Loucy (cell line): ENCODE measurements around the gene UBASH3A.

Source experiments
- H2AFZ ChIP-seq: fragments of 200-600 bp; sonication (generic); 2 replicates; pipeline ENCODE4 v1.6.0; 2016; ENCODE audit warnings: antibody characterized with exemption, mild to moderate bottlenecking, low read length, moderate library complexity
- H3F3A ChIP-seq: fragments of 200-600 bp; 2 replicates; pipeline ENCODE4 v1.6.0; 2016; ENCODE audit warnings: antibody characterized with exemption, low read depth, mild to moderate bottlenecking
- H3K27me3 ChIP-seq: fragments of 200-600 bp; sonication (generic); 2 replicates; pipeline ENCODE4 v1.6.1; 2014; ENCODE audit warnings: low read length, mild to moderate bottlenecking; ENCODE audit not compliant: insufficient read depth, poor library complexity, severe bottlenecking
- H3K36me3 ChIP-seq: fragments of 200-600 bp; sonication (generic); 2 replicates; pipeline ENCODE4 v1.6.1; 2016; ENCODE audit warnings: low read length; ENCODE audit not compliant: insufficient read depth
- H3K4me1 ChIP-seq: fragments of 200-600 bp; sonication (generic); 2 replicates; pipeline ENCODE4 v1.5.1; 2014; ENCODE audit warnings: low read length, mild to moderate bottlenecking; ENCODE audit not compliant: insufficient read depth, poor library complexity, severe bottlenecking
- H3K4me2 ChIP-seq: fragments of 200-600 bp; sonication (generic); 2 replicates; pipeline ENCODE4 v1.6.0; 2014; ENCODE audit warnings: antibody characterized with exemption, low read length, low read depth, mild to moderate bottlenecking; ENCODE audit not compliant: poor library complexity, severe bottlenecking
- H3K4me3 ChIP-seq: fragments of 200-600 bp; sonication (generic); 2 replicates; pipeline ENCODE4 v1.5.1; 2014; ENCODE audit warnings: low read length, mild to moderate bottlenecking, mixed read lengths; ENCODE audit not compliant: poor library complexity, severe bottlenecking
- H3K79me2 ChIP-seq: fragments of 200-600 bp; sonication (generic); 2 replicates; pipeline ENCODE4 v1.6.1; 2014; ENCODE audit warnings: low read length; ENCODE audit not compliant: insufficient read depth
- H3K9ac ChIP-seq: fragments of 200-600 bp; sonication (generic); 2 replicates; pipeline ENCODE4 v1.6.0; 2014; ENCODE audit warnings: mild to moderate bottlenecking, low read depth, low read length, moderate library complexity; ENCODE audit not compliant: poor library complexity, severe bottlenecking
- H3K9me2 ChIP-seq: fragments of 200-600 bp; sonication (generic); replicated peaks from 2 replicates; pipeline ENCODE4 v1.6.1; 2016; ENCODE audit warnings: low read depth, low read length, mixed read lengths
- H3K9me3 ChIP-seq: fragments of 200-600 bp; sonication (generic); 2 replicates; pipeline ENCODE4 v1.6.1; 2014; ENCODE audit warnings: mild to moderate bottlenecking, antibody characterized with exemption, low read length, low read depth; ENCODE audit not compliant: insufficient read depth
- H4K20me1 ChIP-seq: fragments of 200-600 bp; sonication (generic); 2 replicates; pipeline ENCODE4 v1.6.0; 2014; ENCODE audit warnings: antibody characterized with exemption, low read length, mild to moderate bottlenecking; ENCODE audit not compliant: insufficient read depth, poor library complexity, severe bottlenecking
- EZH2phosphoT487 ChIP-seq: fragments of 200-600 bp; IDR thresholded peaks from 2 replicates; pipeline ENCODE4 v1.6.1; 2018; ENCODE audit warnings: antibody characterized with exemption, mild to moderate bottlenecking, moderate library complexity, borderline replicate concordance
- TF ChIP-seq, protein P1 (sequence below): fragments of 200-600 bp; sonication (generic); conservative IDR thresholded peaks from 2 replicates; pipeline ENCODE4 v1.5.1; 2014; ENCODE audit warnings: mild to moderate bottlenecking, antibody characterized with exemption, low read length

The UBASH3A gene

DNA sequence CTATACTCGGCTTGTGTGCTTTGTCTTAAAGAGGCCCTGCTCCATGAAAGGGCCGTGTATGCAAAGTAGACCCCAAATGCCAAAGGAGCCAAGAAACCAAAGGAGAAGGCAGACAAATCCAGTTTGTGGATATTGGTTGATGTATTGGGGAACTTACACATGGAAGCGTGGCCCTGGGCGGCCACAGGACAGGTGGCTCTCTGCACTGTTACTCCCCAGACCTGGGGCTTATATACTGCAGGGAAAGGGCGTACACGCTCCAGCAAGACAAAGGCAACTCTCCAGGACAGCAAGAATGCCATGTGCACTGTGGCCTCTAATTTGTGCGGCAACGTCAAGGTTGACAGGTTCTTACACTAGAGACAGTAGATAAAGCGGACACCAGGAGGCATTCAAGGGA, 67.5 kb downstream of the UBASH3A start:
- Histone ChIP-seq H3K9me3 (no peaks in the 10 kb centered on the region), H3K9me2 (no peaks in the 10 kb centered on the region), H3K4me2 (no peak overlapping the region), H3K27me3 (no peaks in the 10 kb centered on the region), H3K9ac (no peak overlapping the region), H3K79me2 (no peaks in the 10 kb centered on the region), H3F3A (no peaks in the 10 kb centered on the region), H3K4me1 (peaks cover 71% of the 10 kb centered on the region), H4K20me1 (no peaks in the 10 kb centered on the region), H3K36me3 (no peaks in the 10 kb centered on the region), H3K4me3 (no peak overlapping the region), H2AFZ (no peak overlapping the region)
- TF ChIP-seq EZH2phosphoT487 = no peak
- TF ChIP-seq, protein P1, sequence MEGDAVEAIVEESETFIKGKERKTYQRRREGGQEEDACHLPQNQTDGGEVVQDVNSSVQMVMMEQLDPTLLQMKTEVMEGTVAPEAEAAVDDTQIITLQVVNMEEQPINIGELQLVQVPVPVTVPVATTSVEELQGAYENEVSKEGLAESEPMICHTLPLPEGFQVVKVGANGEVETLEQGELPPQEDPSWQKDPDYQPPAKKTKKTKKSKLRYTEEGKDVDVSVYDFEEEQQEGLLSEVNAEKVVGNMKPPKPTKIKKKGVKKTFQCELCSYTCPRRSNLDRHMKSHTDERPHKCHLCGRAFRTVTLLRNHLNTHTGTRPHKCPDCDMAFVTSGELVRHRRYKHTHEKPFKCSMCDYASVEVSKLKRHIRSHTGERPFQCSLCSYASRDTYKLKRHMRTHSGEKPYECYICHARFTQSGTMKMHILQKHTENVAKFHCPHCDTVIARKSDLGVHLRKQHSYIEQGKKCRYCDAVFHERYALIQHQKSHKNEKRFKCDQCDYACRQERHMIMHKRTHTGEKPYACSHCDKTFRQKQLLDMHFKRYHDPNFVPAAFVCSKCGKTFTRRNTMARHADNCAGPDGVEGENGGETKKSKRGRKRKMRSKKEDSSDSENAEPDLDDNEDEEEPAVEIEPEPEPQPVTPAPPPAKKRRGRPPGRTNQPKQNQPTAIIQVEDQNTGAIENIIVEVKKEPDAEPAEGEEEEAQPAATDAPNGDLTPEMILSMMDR = no peak

DNA sequence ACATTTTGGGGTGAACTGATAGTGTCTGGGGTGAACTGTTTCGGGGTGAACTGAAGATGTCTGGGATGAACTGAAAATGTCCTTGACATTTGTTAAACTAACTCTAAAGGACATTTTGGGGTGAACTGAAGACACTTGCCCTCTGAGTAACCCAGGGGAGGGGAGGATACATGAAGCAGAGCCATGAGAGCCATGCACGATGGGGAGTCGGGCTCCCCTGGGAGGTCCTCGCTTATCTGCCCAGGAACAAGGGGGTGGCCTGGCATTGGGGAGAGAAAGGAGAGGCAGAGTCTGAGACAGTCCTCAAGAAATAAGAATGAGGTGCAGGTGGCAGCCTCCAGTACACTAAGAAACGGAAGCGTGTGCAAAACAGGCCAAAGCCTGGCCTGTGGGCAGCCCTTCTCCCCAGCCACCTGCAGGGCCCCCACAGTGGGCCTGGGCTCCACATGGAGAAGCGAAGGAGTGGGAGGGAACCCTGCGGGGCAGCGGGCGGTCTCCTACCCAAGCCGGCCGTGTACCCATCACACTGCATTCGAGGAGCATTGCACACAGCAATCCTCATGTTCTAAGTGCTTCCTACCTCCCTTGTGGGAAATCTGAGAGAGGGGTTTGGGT, 68.1 kb downstream of the UBASH3A start:
- H2AFZ ChIP-seq = no peak overlapping the region; the same call in 1 of the 2 replicates
- no peaks in the 10 kb centered on the region for H4K20me1 ChIP-seq
- no peak overlapping the region for H3K4me2 ChIP-seq
- H3K4me1 ChIP-seq = peaks cover 65% of the 10 kb centered on the region
- H3K79me2 ChIP-seq = no peaks in the 10 kb centered on the region
- H3K4me3 ChIP-seq = no peak overlapping the region
- H3K9me2 ChIP-seq = no peaks in the 10 kb centered on the region
- no peaks in the 10 kb centered on the region for H3K27me3 ChIP-seq
- no peaks in the 10 kb centered on the region for H3K36me3 ChIP-seq
- TF ChIP-seq, protein P1 = no peak
- TF ChIP-seq EZH2phosphoT487 = no peak
- no peaks in the 10 kb centered on the region for H3F3A ChIP-seq
- no peak overlapping the region for H3K9ac ChIP-seq
- H3K9me3 ChIP-seq = no peaks in the 10 kb centered on the region

- H3K9me2 ChIP-seq = no peaks in the 10 kb centered on the region
- TF ChIP-seq, protein P1 = no peak
- H3K9ac ChIP-seq = no peak overlapping the region
- no peaks in the 10 kb centered on the region for H3F3A ChIP-seq
- H3K79me2 ChIP-seq = no peaks in the 10 kb centered on the region
- H3K4me3 ChIP-seq = no peak overlapping the region
- H2AFZ ChIP-seq = no peak overlapping the region; the same call in 1 of the 2 replicates
- no peaks in the 10 kb centered on the region for H4K20me1 ChIP-seq
- H3K27me3 ChIP-seq = no peaks in the 10 kb centered on the region
- H3K9me3 ChIP-seq = no peaks in the 10 kb centered on the region
- H3K4me1 ChIP-seq = peaks cover 58% of the 10 kb centered on the region
- no peaks in the 10 kb centered on the region for H3K36me3 ChIP-seq
- no peak overlapping the region for H3K4me2 ChIP-seq
Observed at GRCh38 chr21:42472521-42472920, 68.8 kb downstream of the UBASH3A start.
